ENCODE data around the gene MSANTD7.
"Not testable (repeated sequence)": the region's sequence is repeated elsewhere in the genome, so short reads cannot be mapped to it uniquely, and the experiment has no call there.

Gene MSANTD7, protein sequence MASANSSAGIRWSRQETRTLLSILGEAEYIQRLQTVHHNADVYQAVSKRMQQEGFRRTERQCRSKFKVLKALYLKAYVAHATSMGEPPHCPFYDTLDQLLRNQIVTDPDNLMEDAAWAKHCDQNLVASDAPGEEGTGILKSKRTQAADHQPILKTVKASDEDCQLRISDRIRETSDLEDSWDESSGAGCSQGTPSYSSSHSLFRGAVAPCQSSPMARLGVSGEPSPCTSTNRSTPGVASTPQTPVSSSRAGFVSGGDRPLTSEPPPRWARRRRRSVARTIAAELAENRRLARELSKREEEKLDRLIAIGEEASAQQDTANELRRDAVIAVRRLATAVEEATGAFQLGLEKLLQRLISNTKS

DNA sequence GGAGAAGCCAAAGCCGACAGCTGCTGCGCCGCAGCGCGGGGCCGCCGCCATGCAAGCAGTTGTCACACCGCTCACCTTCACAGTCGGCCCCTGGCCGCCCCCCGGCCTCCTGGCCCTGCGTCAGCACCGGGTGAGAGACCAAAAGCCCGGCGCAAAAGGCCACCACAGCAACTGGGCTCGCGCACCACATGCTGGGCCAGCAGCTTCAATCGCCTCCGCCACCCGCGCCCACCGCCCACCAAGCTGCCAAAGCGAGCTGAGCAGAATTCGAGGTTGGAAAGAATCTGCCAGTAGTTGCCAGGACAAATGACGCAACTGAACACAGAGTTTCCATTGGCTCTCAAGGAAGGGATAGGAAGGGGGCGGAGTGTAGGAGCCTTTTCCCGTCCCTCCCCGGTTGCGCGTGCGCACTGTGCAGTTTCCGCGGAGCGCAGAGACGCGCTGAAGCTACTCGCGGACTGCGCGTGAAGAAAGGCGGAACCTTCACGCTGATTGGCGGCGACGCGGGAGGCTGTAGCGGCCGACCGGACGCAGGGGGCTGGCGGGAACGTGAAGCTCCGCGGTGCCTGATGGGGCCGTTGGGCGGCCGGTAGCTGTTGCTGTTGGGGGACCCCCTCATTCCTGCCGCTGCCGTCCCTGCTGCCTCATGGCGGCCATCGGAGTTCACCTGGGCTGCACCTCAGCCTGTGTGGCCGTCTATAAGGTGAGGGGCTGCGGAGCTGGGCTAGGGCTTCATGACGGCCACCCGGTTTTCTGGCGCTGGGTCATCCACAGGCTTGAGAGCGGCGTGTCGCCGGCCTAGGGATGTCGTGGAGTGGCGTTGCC lies at the start of gene MSANTD7, which contains the start of the genes CDNF and HSPA14:
Gene MSANTD7, plus strand, starts transcription at position 550 of the 825 bp plus-strand sequence. CDS start 3,979 bp downstream, outside the sequence.
Gene CDNF, minus strand, starts transcription at position 281 of the 825 bp plus-strand sequence. Its CDS starts 91 bp downstream, at position 190.
Gene HSPA14, plus strand, starts transcription at position 550 of the 825 bp plus-strand sequence. Its CDS starts 97 bp downstream, at position 647.
- DNase-seq (ENCODE audit: low read depth): peak; percentile 80

DNA sequence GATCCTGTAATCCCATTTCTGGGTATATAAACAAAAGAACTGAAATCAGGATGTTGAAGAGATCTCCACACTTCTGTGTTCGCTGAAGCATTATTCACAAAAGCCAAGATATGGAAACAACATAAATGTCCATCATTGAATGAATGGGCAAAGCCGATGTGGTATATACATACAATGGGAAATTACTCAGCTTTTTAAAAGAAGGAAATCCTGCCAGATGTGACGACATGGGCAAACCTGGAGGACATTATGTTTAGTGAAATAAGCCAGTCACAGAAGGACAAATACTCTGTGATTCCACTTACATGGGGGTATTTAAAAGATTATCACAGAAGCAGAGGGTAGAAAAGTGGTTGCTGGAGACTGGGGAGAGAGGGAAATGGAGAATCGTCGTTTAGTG lies 39.5 kb upstream of the MSANTD7 start:
- no peak for DNase-seq (ENCODE audit: low read depth)

DNA sequence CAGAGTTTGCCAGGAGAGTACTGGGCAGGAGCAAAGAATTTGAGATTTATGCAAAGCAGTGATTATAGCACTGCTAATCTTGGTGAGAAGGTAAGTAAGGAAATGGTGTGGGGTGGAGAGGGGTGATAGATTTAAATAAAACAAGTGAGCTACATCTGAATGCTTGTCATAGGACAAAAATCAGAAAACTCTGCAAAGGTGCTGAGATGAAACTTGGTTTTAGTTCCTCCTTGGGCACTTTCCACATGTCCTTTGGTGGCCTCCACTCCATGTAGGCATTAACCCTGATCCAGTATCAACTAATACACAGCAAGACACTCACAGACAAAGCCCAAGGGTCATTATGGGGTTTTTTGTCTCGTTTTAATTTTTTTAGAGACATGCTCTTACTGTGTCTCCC lies 37.7 kb upstream of the MSANTD7 start:
- DNase-seq (ENCODE audit: low read depth): no peak

DNA sequence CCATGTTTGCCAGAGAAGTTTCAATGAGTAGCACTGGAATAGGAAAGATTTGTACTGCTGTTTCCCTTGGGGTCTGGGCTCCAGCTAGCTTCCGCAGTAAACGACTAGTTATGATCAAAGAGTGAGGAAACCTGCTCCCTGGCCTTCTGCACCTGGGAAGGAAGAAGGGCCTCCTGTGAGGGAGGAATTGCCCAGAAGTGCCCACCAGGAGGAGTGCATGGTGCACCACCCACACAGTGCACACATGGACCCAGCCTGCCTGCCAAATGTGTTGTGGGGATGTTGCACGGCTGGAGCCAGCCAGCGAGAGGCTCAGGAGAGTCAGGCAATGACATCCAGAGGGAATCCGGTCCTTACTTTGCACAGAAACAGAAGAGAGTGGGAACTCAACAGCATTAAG lies 36.4 kb upstream of the MSANTD7 start:
- DNase-seq (ENCODE audit: low read depth): no peak

DNA sequence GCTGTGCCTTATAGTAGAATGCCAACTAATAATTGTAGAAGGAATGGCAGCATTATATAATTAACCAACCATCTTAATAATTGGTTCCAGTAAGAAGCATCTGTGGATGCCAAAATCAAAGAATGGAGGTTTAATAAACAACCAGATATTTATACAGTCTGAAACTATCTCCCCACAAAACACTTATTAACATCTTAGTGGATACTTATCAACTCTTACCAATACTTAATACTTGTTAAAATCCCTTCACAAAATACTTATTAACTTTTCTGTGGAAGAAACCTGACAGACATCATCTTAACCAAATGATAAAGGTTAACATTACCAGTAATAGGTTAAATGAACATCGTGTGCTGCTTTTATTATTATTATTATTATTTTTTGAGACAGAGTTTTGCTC lies 34.3 kb upstream of the MSANTD7 start:
- no peak for DNase-seq (ENCODE audit: low read depth)

DNA sequence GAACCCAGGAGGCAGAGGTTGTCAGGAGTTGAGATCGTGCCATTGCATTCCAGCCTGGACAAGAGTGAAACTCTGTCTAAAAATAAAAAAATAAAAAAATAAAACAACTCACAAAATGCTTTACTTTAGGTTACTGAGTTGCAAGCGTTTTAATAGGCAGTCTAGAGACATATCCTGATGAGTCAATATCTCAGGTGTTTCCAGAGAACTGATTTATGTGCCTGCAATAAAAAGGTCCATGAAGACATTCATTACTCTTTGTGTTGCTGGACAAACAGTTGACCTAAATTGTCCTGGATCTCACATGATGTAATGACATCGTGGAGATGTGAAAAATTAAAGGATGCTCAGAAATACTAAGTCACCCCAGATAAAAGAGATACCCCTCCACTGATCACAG lies 31.8 kb upstream of the MSANTD7 start:
- no peak for DNase-seq (ENCODE audit: low read depth)

DNA sequence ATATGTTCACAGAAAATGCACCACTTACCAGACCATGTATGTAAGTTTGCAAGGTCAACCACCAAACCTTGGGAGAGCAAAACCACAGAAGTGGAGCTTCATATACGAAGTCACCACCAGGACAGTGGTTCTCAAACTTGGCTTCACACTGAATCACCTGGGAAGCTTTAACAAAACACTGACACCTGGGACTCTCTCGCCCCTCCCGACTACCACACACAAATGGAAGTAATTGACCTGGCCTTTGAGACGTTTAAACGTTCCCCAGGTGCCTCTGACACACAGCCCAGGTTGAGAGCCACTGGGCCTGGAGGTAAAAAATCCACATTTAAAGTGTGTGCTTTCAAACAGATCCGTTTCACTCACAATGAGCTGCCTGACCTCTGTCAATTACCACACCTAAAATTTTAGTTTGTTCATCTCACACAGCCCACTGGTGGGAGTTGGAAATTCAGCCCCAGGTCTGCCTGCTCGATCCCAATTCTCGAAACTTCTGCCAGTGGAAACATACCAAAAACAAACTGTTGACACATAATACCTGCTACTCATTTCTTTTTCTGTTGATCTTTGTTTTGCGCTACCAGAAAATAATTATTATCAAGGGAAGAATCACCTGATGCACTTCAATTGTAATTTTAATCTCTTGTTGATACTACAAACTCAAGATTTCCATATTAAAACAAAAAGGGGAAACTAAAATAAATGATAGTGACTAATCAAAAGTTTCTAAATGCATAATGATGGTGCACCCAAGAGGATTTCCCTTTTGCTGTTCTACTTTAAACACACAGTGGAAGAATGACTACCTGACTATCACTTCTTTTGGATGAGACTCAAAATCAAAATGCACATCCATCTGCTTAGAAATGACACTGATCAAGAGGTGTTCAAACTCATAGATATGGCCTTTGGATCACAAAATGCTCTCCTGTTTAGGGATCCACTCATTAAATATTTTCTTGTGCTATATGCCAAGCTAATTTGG lies 26.8 kb upstream of the MSANTD7 start:
- DNase-seq (ENCODE audit: low read depth): no peak

DNA sequence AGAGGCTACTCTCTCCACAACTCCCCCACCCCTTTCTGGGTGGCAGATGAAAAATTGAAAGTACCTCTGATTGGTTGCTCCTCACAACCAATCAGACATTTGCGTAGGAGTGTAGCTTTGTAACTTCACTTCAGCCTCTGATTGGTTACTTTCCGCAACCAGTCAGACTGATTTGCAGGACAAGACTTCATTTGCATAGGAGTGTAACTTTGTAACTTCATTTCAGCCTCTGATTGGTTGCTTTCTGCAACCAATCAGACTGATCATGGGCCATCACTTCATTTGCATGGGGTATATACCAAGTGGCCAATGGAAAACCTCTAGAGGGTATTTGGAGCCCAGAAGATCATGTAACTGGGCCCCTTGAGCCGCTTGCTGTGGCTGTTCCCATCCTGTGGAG lies 25.8 kb upstream of the MSANTD7 start:
- DNase-seq (ENCODE audit: low read depth): no peak

DNA sequence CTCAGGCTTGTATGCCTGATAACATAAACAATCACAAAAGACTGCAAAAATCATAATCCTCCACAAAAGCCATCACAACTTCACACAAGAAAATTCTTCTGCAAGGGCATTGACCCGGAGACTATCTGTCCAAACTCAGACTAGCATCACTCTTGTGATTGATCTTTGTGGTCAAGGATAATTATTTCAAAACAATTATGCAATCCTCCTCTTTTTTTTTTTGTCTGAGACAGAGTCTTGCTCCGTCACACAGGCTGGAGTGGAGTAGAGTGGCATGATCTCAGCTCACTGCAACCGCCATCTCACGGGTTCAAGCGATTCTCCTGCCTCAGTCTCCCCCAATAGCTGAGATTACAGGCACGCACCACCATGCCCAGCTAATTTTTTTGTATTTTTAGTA lies 22.4 kb upstream of the MSANTD7 start:
- DNase-seq (ENCODE audit: low read depth): no peak

DNA sequence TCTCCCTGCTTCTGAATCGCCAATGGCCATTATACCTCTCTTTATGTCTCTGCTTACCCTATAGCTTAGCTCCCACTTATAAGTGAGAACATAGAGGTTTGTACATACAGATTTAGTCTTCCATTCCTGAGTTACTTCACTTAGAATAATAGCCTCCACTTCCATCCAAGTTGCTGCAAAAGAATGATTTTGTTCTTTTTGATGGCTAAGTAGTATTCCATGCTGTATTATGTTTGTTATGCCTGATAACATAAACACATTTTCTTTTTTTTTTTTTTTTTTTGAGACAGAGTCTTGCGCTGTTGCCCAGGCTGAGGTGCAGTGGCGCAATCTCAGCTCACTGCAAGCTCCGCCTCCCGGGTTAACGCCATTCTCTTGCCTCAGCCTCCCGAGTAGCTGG lies 21.4 kb upstream of the MSANTD7 start:
- DNase-seq (ENCODE audit: low read depth): not testable (repeated sequence)

DNA sequence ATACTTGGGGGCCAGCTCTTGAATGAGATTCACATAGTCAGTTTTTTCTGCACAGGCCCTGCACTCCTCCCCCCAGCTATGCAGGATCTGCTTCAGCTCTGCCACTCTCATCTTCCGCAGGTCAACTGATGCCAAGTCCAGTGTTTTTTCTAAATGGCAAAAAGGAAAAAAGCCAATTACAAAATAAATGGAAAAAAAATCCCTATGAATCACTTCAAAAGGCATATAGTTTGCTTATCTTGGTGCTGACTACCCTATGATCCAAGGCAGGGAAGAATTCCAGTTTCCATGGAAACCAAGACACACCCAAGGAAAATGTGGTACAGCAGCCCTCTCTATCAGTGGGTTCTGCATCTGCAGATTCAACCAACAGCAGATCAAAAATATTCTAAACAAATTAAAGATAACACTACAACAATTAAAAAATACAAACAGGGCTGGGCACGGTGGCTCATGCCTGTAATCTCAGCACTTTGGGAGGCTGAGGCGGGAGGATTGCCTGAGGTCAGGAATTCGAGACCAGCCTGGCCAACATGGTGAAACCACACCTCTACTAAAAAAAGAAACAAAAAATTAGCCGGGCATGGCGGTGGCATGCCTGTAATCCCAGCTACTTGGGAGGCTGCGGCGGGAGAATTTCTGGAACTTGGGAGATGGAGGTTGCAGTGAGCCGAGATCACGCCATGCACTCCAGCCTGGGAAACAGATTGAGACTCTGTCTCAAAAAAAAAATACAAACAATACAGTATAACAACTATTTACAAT lies 17.9 kb upstream of the MSANTD7 start:
- DNase-seq (ENCODE audit: low read depth): peak; percentile 67

DNA sequence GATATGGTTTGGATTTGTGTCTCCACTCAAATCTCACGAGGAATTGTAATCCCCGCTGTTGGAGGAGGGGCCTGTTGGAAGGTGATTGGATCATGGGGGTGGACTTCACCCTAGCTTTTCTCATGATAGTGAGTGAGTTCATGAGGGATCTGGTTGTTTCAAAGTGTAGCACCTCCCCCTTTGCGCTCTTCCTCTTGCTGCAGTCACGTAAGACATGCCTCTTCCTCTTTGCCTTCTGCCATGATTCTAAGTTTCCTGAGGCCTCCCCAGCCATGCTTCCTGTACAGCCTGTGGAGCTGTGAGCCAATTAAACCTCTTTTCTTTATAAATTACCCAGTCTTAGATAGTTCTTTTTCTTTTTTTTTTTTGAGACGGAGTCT lies 17.3 kb upstream of the MSANTD7 start:
- DNase-seq (ENCODE audit: low read depth): no peak

DNA sequence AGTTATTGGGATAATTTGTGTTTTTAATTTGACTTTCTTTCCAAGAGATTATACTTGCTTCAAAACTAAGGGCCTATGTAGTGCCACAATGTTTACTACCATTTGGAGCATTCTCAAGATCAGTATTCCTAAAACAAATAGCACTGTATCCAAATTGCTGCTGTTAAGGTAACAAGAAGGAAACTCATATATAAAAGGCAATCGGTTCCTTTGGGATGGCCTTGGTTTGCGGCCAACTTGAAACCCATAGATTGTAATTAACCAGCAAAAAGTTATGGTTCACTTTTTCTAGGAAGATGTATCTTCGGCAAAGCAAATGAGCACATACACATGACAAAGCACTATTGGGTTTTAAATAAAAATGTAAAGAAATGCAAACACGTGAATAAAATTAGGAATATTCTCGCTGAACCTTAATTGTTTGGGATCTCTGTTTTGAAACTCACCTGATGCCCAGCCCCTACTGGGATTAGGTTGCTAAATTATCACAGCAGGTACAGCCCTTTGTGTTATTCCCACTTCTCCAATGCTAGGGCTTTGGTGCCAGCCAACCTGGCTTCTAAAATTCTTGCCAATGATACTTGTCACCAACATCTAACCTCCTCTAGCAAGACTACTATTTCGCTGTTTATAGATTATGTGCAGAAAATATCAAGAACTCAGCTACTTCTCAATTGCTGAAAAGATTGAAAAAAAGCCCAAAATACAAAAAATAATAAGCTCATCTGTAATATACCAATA lies 16.3 kb upstream of the MSANTD7 start:
- no peak for DNase-seq (ENCODE audit: low read depth)

DNA sequence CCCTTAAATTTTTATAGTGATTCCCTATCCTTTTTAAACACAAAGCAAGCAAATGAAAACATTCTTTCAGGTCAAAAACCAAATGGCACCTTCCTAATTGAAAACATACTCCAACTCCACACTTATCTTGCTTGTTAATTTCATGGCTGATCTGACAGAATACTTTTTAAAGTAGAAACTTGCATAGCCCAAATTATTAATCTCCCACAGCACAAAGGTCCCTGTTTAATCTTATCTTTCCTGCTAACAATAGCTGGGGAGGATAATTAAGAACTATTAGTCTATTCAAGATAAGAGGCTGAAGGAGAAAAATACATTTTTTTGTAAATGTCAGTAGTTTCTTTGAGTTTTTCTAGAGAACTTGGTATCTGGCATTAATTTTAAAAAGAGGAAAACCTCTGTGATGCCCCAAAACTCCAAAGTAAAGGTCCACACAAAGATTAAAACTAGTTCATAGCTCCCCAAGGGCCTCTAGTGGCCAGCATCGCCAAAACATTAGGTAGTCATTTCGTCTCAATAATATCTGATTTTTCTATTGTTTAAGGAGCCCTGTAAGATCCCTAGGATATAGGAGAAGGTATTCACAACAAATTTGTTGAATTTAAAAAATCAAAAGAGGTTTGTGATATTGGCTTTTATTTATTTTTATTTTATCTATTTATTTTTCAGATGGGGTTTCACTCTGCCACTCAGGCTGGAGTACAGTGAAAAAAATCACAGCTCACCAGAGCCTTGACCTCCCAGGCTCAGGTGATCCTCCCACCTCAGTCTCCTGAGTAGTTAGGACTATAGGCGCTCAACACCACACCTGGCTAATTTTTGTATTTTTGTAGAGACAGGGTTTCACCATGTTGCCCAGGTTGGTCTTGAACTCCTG lies 15.0 kb upstream of the MSANTD7 start:
- DNase-seq (ENCODE audit: low read depth): no peak

DNA sequence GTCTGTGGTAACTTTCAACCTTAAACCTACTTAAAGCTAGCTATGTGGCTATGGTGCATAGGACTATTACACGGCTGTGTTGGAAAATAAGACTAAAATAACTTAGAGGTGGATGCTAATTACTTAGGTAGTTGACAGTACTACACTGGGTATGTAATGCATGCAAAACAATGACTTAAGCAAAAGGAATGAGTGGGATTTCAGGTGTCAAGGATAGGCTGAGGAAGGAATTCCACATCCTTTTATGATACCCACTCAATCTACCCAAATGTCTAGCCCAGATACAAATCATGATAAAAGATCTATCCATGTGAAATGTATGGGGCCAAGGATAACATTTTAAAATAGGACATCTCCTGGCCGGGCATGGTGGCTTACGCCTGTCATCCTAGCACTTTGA lies 14.1 kb upstream of the MSANTD7 start:
- DNase-seq (ENCODE audit: low read depth): no peak

DNA sequence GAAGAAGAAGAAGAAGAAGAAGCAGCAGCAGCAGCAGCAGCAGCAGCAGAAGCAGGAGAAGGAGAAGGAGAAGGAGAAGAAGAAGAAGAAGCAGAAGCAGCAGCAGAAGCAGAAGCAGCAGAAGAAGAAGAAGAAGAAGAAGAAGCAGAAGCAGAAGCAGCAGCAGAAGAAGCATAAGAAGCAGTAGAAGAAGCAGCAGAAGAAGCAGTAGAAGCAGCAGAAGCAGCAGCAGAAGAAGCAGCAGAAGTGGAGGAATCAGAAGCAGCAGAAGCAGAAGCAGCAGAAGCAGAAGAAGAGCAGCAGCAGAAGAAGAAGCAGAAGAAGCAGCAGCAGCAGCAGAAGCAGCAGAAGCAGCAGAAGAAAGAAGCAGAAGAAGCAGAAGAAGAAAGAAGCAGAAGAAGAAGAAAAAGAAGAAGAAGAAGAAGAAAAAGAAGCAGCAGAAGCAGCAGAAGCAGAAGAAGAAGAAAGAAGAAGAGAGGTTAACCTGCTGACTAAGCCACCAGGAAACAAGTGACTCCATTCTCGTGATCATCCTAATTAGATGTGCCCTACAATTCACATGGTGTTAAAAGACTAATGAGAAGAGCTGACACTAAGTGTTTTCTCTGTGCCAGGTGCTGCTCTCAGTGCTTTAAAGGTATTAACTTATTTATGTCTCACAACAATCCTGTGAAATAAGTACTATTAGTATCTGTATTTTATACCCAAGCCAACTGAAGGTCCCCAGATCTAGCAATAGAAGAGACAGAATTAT lies 11.9 kb upstream of the MSANTD7 start:
- DNase-seq (ENCODE audit: low read depth): no peak

DNA sequence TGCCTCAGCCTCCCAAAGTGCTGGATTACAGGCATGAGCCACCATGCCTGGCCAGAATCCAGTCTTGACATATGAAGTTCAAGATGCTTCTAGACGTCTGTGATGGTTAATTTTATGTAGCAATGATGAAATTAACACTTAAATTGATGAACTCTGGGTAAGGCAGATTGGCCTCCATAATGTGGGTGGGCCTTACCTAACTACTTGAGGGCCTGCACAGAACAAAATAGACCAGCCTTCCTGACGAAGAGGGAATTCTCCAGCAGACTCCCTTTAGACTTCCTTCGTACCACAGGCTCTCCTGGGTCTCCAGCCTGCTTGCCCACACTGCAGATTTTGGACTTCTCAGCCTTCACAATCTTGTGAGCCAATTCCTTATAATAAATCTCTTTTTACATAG lies 5.0 kb upstream of the MSANTD7 start:
- no peak for DNase-seq (ENCODE audit: low read depth)

DNA sequence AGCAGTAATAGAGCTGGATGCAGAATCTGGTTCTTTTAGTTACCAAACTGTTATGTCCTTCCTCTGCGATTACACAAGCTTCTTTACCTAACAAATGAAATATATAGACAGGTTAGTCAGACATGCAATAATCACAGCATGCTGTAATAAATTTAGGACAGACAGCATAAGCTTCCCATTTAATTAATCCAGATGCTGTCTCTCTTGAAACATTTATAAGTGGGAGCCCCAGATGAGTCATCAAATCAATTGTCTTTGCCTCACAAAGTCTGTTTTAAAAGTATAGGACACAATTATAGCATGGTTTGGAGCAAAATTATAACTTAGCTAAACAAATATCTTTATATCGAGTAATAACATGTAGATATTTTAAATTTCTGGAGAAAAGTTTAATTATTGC lies 1.9 kb upstream of the MSANTD7 start:
- no peak for DNase-seq (ENCODE audit: low read depth)
